Endothelial cell of umbilical vein (primary cell): Measurements from ENCODE around the gene COL8A1. TPM values are rescaled to one million over a fixed set of nuclear protein-coding genes. Genes with fewer than 3 reads are reported as not detected.

ENCODE experiments used
- BruUV-seq: library from RNA; stranded (reverse); fragments of 400-500 nt; replicated peaks from 2 replicates; lab custom pipeline; 2021; lab: Mats Ljungman, UMichigan
- CTCF ChIA-PET: fragments of 300-600, 350-600 bp; sonication (Branson Sonifier 250); formaldehyde crosslinking; loops from one replicate; lab custom pipeline; 2021; ENCODE audit warnings: antibody characterized with exemption, inconsistent platforms; lab: Charles Lee
- POLR2A ChIA-PET: fragments of 300-600, 350-600 bp; sonication (Branson Sonifier 250); formaldehyde crosslinking; loops from one replicate; lab custom pipeline; 2021; ENCODE audit warnings: antibody characterized with exemption, inconsistent platforms; lab: Charles Lee
- DNase-seq: peaks from one replicate; pipeline ENCODE4 v3.0.0-alpha.2; 2011; ENCODE audit warnings: low read depth, low spot score
- FAIRE-seq: peaks from 2 replicates; lab custom pipeline; 2011; peaks lifted over from hg19 to GRCh38; lab: Jason Lieb, UNC
- H2AFZ ChIP-seq: 2 replicates; pipeline ENCODE4 v1.6.0; 2012; ENCODE audit warnings: low read depth, low read length, control low read depth, inconsistent platforms
- H3K27ac ChIP-seq: 2 replicates; pipeline ENCODE4 v1.5.1; 2011; ENCODE audit warnings: low read depth, mild to moderate bottlenecking, control low read depth, low read length, moderate library complexity; ENCODE audit not compliant: insufficient read depth
- H3K27me3 ChIP-seq, 2 experiments: 2 replicates each; pipeline versions ENCODE4 v1.6.0 to v1.6.1; 2011; ENCODE audit warnings: low read length in 2 of 2, mixed read lengths in 1 of 2; ENCODE audit not compliant: control insufficient read depth in 2 of 2, insufficient read depth in 2 of 2
- H3K36me3 ChIP-seq, 2 experiments: 2 replicates in 1 of 2; 3 replicates in 1 of 2; pipeline ENCODE4 v1.5.1; 2011; ENCODE audit warnings: low read length in 2 of 2, mild to moderate bottlenecking in 1 of 2, moderate library complexity in 1 of 2; ENCODE audit not compliant: control insufficient read depth in 2 of 2, insufficient read depth in 2 of 2; ENCODE audit errors: extremely low read depth in 1 of 2
- H3K4me1 ChIP-seq: 3 replicates; pipeline ENCODE4 v1.5.1; 2011; ENCODE audit warnings: mild to moderate bottlenecking, low read length; ENCODE audit not compliant: control insufficient read depth, insufficient read depth; ENCODE audit errors: extremely low read depth
- H3K4me2 ChIP-seq: 2 replicates; pipeline ENCODE4 v1.6.1; 2011; ENCODE audit warnings: low read length, control low read depth, mixed read lengths; ENCODE audit not compliant: insufficient read depth
- H3K4me3 ChIP-seq, 3 experiments: fragments of 200-600 bp in 1 of 3; sonication (generic), shearing (Covaris generic) in 1 of 3; replicated peaks in 1 of 3; 2 replicates each; pipeline ENCODE4 v1.5.1; 2011 to 2016; ENCODE audit warnings: control low read depth in 3 of 3, low read length in 3 of 3, mild to moderate bottlenecking in 2 of 3, inconsistent platforms in 1 of 3, low read depth in 1 of 3, moderate library complexity in 1 of 3; ENCODE audit not compliant: insufficient read depth in 1 of 3
- H3K79me2 ChIP-seq: 2 replicates; pipeline ENCODE4 v1.6.0; 2012; ENCODE audit warnings: low read length, inconsistent platforms; ENCODE audit not compliant: control insufficient read depth, insufficient read depth
- H3K9ac ChIP-seq: replicated peaks from 2 replicates; pipeline ENCODE3; 2011; ENCODE audit warnings: low read length, control low read depth; ENCODE audit not compliant: insufficient read depth; ENCODE audit errors: extremely low read depth
- H3K9me1 ChIP-seq: replicated peaks from 3 replicates; pipeline ENCODE4 v1.6.0; 2011; ENCODE audit warnings: mild to moderate bottlenecking, low read length; ENCODE audit not compliant: control insufficient read depth, insufficient read depth; ENCODE audit errors: extremely low read depth
- H3K9me3 ChIP-seq: replicated peaks from 2 replicates; pipeline ENCODE4 v1.5.1; 2012; ENCODE audit warnings: low read length, inconsistent platforms; ENCODE audit not compliant: control insufficient read depth, insufficient read depth
- H4K20me1 ChIP-seq: replicated peaks from 2 replicates; pipeline ENCODE3; 2011; ENCODE audit warnings: mild to moderate bottlenecking, low read length; ENCODE audit not compliant: control insufficient read depth, insufficient read depth; ENCODE audit errors: extremely low read depth
- CTCF ChIP-seq, 2 donors: IDR thresholded peaks; 1 replicate in 1 of 2; 2 replicates in 1 of 2; pipeline ENCODE4 v1.5.1; 2011; ENCODE audit warnings: low read length in 2 of 2, mild to moderate bottlenecking in 2 of 2, moderate library complexity in 2 of 2, control low read depth in 1 of 2, inconsistent platforms in 1 of 2, low read depth in 1 of 2; ENCODE audit not compliant: insufficient read depth in 1 of 2; ENCODE audit errors: extremely low read depth in 1 of 2
- EZH2 ChIP-seq: IDR thresholded peaks from 2 replicates; pipeline ENCODE4 v1.6.1; 2012; ENCODE audit warnings: borderline replicate concordance, low read depth, mild to moderate bottlenecking, moderate library complexity, low read length, inconsistent platforms; ENCODE audit not compliant: severe bottlenecking
- FOS ChIP-seq: IDR thresholded peaks from 2 replicates; pipeline ENCODE4 v1.6.1; 2011; ENCODE audit warnings: mild to moderate bottlenecking, low read length, moderate library complexity, borderline replicate concordance; ENCODE audit not compliant: insufficient read depth
- GATA2 ChIP-seq: IDR thresholded peaks from 2 replicates; pipeline ENCODE4 v1.7.0; 2011; ENCODE audit warnings: low read depth, mild to moderate bottlenecking, moderate library complexity, mixed read lengths, low read length; ENCODE audit not compliant: insufficient read length, insufficient read depth
- JUN ChIP-seq: IDR thresholded peaks from 2 replicates; pipeline ENCODE4 v1.6.1; 2011; ENCODE audit warnings: borderline replicate concordance, low read depth; ENCODE audit not compliant: insufficient read length, insufficient read depth
- MAX ChIP-seq: IDR thresholded peaks from 2 replicates; pipeline ENCODE4 v1.6.1; 2011; ENCODE audit not compliant: insufficient read depth, insufficient read length
- MYC ChIP-seq: IDR thresholded peaks from one replicate; pipeline ENCODE4 v1.6.1; 2011; ENCODE audit warnings: mild to moderate bottlenecking, low read depth, low read length
- POLR2A ChIP-seq: IDR thresholded peaks from 2 replicates; pipeline ENCODE4 v1.6.1; 2012; ENCODE audit warnings: low read depth, mild to moderate bottlenecking, control low read depth, low read length
- POLR2AphosphoS5 ChIP-seq: IDR thresholded peaks from 2 replicates; pipeline ENCODE4 v1.6.1; 2012; ENCODE audit warnings: low read depth, mild to moderate bottlenecking, control low read depth, low read length, moderate library complexity; ENCODE audit not compliant: insufficient read depth
- dilution Hi-C: fragments of 300-500 bp; cut with MboI; formaldehyde crosslinking; loops from one replicate; pipeline ENCODE4 v1.15.0; 2019; ENCODE audit warnings: low sequenced_read_pairs; ENCODE audit not compliant: extremely low pct_ligation_motif_present
- intact Hi-C: fragments of 100-400 bp; cut with micrococcal nuclease; formaldehyde crosslinking; loops from one replicate; pipeline ENCODE4 v1.10.0; 2022
- polyA plus RNA-seq, 4 experiments: library from polyadenylated mRNA; depleted of rRNA in 3 of 4; stranded (reverse) in 3 of 4; unstranded in 1 of 4; fragments of >200 nt; gene quantifications; 2 replicates each; pipeline versions ENCODE4 v1.2.1 to v1.2.3, GENCODE V29; 2011 to 2012; ENCODE audit warnings: missing spikeins in 1 of 4
- total RNA-seq: library from RNA; stranded (reverse); gene quantifications from 2 replicates; pipeline ENCODE4 v1.2.3, GENCODE V29; 2021

Gene COL8A1
- total and polyA plus RNA-seq, 2 donors (not counting 3 experiments of a cell fraction or from before 2014, with no cell fraction given): 358 to 634 TPM

GRCh38 chr3:99648101-99648500 is 9.7 kb downstream of the COL8A1 start:
- FAIRE-seq (peak; percentile 56), DNase-seq (peak; percentile 83)
- Histone ChIP-seq H3K36me3 (peaks cover 0 to 15% of the 10 kb centered on the region in 2 experiments), H2AFZ (no peak overlapping the region), H4K20me1 (no peaks in the 10 kb centered on the region), H3K4me3 (no peak overlapping the region), H3K9me3 (no peaks in the 10 kb centered on the region), H3K9ac (peak overlapping the region; percentile 74), H3K4me1 (peaks cover 91% of the 10 kb centered on the region), H3K9me1 (no peaks in the 10 kb centered on the region), H3K4me2 (peak overlapping the region; percentile 53), H3K79me2 (peaks cover 92% of the 10 kb centered on the region), H3K27me3 (no peaks in the 10 kb centered on the region), H3K27ac (peak overlapping the region; percentile 75)
- intact Hi-C loops: no loop called here
- ChIA-PET CTCF (interaction anchor here (1.0 to 6.7 kb wide), 10 partner anchors 11 to 534 kb away, joined by 3 to 101 read pairs (median 8); partner anchors contain the start of gene COL8A1), POLR2A (interaction anchor here (1.7 to 1.9 kb wide), 2 partner anchors 10 to 11 kb away, joined by 4 to 16 read pairs; partner anchors contain the start of gene COL8A1)
- BruUV-seq: no TSS peak
- dilution Hi-C loops: no loop called here
- no peak for TF ChIP-seq MYC
- peak; percentile 23 for TF ChIP-seq GATA2
- TF ChIP-seq EZH2: no peak
- peak; percentile 57 for TF ChIP-seq JUN
- no peak for TF ChIP-seq POLR2A
- TF ChIP-seq CTCF (IDR thresholded peaks at IDR 0.05; ENCODE audit: extremely low read depth in 1 of 2, insufficient read depth in 1 of 2, low read depth in 1 of 2, low read length in 2 of 2): no peak
- TF ChIP-seq MAX: no peak
- TF ChIP-seq POLR2AphosphoS5: no peak
- TF ChIP-seq FOS: peak; percentile 82
